H1 (cell line): ENCODE measurements around the gene RTCA. TPM values are rescaled to one million over a fixed set of nuclear protein-coding genes. Genes with fewer than 3 reads are reported as not detected.

ENCODE experiments used
- CHD1 ChIP-seq: IDR thresholded peaks from 2 replicates; pipeline ENCODE4 v1.6.1; 2012; ENCODE audit warnings: low read depth, low read length, improper control_type of control experiment
- EP300 ChIP-seq, 2 experiments: IDR thresholded peaks; 1 replicate in 1 of 2; 2 replicates in 1 of 2; pipeline ENCODE4 v1.6.1; 2011 to 2012; ENCODE audit warnings: low read depth in 2 of 2, low read length in 2 of 2, mild to moderate bottlenecking in 2 of 2, borderline replicate concordance in 1 of 2, inconsistent platforms in 1 of 2, moderate library complexity in 1 of 2
- FOSL1 ChIP-seq: IDR thresholded peaks from 2 replicates; pipeline ENCODE4 v1.6.1; 2011; ENCODE audit warnings: mild to moderate bottlenecking, low read depth, low read length, moderate library complexity; ENCODE audit not compliant: insufficient read depth
- KDM5A ChIP-seq: fragments of 200-600 bp; IDR thresholded peaks from 2 replicates; pipeline ENCODE4 v1.7.1; 2012; ENCODE audit warnings: mild to moderate bottlenecking, low read length, inconsistent platforms, mixed read lengths
- RBBP5 ChIP-seq: IDR thresholded peaks from 2 replicates; pipeline ENCODE4 v1.7.1; 2012; ENCODE audit warnings: low read depth, mild to moderate bottlenecking, inconsistent platforms, low read length, moderate library complexity, borderline replicate concordance
- SUZ12 ChIP-seq: fragments of 200-600 bp; sonication (generic); IDR thresholded peaks from 2 replicates; pipeline ENCODE4 v1.6.1; 2012; ENCODE audit warnings: mild to moderate bottlenecking, inconsistent platforms, low read length, moderate library complexity, mixed read lengths
- TAF1 ChIP-seq: IDR thresholded peaks from 2 replicates; pipeline ENCODE4 v1.6.1; 2011; ENCODE audit warnings: mild to moderate bottlenecking, low read depth, low read length
- polyA plus RNA-seq, 7 experiments: library from polyadenylated mRNA; depleted of rRNA in 3 of 7; stranded (reverse) in 5 of 7; unstranded in 2 of 7; fragments of >200 nt in 5 of 7; fragments of 200-250 nt in 2 of 7; gene quantifications; 1 replicate in 5 of 7; 2 replicates in 1 of 7; 4 replicates in 1 of 7; pipeline versions ENCODE4 v1.2.1 to v1.2.3, GENCODE V29; 2011 to 2013; ENCODE audit warnings: missing spikeins in 2 of 7, mixed read lengths in 2 of 7
- total RNA-seq: library from RNA; stranded (reverse); fragmentation: NEBNext Ultra II Directional; extraction: Animal tissue kit (Norgen Biotek cat#: 25700); gene quantifications from 2 replicates; pipeline ENCODE4 v1.2.1, GENCODE V29; 2021
- TF ChIP-seq, protein P1 (sequence below): fragments of 300-600 bp; sonication (generic); IDR thresholded peaks from 2 replicates; pipeline ENCODE4 v1.7.1; 2012; ENCODE audit warnings: low read length, moderate library complexity, mild to moderate bottlenecking, inconsistent platforms; ENCODE audit not compliant: insufficient replicate concordance
- TF ChIP-seq, protein P2 (sequence below): IDR thresholded peaks from 2 replicates; pipeline ENCODE4 v1.6.1; 2011; ENCODE audit warnings: low read depth, mild to moderate bottlenecking, low read length; ENCODE audit not compliant: insufficient read depth

RTCA gene
- total and polyA plus RNA-seq, 2 of the 8 experiments (the other 6 are each of a cell fraction or from before 2014, with no cell fraction given): 13.8 to 31.6 TPM

DNA sequence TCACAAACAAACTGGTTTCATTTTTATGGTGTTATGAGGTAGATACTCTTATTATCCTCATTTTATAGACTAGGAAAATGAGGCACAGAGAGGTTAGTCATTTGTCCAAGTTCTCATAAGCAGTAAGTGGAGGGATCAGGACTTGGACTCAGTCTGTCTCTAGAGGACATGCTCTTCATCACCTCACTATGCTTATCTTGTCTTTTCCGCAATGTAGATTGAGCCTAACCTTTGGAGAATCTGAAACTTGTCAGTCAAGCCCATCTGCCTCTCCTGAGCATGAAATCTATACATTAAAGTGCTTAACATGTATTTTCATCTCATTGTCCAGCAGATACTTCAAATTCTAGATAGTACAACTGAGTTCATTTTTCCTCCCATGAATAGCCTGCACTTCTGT is 74.5 kb downstream of the RTCA start (continued):
- TF ChIP-seq, protein P1, sequence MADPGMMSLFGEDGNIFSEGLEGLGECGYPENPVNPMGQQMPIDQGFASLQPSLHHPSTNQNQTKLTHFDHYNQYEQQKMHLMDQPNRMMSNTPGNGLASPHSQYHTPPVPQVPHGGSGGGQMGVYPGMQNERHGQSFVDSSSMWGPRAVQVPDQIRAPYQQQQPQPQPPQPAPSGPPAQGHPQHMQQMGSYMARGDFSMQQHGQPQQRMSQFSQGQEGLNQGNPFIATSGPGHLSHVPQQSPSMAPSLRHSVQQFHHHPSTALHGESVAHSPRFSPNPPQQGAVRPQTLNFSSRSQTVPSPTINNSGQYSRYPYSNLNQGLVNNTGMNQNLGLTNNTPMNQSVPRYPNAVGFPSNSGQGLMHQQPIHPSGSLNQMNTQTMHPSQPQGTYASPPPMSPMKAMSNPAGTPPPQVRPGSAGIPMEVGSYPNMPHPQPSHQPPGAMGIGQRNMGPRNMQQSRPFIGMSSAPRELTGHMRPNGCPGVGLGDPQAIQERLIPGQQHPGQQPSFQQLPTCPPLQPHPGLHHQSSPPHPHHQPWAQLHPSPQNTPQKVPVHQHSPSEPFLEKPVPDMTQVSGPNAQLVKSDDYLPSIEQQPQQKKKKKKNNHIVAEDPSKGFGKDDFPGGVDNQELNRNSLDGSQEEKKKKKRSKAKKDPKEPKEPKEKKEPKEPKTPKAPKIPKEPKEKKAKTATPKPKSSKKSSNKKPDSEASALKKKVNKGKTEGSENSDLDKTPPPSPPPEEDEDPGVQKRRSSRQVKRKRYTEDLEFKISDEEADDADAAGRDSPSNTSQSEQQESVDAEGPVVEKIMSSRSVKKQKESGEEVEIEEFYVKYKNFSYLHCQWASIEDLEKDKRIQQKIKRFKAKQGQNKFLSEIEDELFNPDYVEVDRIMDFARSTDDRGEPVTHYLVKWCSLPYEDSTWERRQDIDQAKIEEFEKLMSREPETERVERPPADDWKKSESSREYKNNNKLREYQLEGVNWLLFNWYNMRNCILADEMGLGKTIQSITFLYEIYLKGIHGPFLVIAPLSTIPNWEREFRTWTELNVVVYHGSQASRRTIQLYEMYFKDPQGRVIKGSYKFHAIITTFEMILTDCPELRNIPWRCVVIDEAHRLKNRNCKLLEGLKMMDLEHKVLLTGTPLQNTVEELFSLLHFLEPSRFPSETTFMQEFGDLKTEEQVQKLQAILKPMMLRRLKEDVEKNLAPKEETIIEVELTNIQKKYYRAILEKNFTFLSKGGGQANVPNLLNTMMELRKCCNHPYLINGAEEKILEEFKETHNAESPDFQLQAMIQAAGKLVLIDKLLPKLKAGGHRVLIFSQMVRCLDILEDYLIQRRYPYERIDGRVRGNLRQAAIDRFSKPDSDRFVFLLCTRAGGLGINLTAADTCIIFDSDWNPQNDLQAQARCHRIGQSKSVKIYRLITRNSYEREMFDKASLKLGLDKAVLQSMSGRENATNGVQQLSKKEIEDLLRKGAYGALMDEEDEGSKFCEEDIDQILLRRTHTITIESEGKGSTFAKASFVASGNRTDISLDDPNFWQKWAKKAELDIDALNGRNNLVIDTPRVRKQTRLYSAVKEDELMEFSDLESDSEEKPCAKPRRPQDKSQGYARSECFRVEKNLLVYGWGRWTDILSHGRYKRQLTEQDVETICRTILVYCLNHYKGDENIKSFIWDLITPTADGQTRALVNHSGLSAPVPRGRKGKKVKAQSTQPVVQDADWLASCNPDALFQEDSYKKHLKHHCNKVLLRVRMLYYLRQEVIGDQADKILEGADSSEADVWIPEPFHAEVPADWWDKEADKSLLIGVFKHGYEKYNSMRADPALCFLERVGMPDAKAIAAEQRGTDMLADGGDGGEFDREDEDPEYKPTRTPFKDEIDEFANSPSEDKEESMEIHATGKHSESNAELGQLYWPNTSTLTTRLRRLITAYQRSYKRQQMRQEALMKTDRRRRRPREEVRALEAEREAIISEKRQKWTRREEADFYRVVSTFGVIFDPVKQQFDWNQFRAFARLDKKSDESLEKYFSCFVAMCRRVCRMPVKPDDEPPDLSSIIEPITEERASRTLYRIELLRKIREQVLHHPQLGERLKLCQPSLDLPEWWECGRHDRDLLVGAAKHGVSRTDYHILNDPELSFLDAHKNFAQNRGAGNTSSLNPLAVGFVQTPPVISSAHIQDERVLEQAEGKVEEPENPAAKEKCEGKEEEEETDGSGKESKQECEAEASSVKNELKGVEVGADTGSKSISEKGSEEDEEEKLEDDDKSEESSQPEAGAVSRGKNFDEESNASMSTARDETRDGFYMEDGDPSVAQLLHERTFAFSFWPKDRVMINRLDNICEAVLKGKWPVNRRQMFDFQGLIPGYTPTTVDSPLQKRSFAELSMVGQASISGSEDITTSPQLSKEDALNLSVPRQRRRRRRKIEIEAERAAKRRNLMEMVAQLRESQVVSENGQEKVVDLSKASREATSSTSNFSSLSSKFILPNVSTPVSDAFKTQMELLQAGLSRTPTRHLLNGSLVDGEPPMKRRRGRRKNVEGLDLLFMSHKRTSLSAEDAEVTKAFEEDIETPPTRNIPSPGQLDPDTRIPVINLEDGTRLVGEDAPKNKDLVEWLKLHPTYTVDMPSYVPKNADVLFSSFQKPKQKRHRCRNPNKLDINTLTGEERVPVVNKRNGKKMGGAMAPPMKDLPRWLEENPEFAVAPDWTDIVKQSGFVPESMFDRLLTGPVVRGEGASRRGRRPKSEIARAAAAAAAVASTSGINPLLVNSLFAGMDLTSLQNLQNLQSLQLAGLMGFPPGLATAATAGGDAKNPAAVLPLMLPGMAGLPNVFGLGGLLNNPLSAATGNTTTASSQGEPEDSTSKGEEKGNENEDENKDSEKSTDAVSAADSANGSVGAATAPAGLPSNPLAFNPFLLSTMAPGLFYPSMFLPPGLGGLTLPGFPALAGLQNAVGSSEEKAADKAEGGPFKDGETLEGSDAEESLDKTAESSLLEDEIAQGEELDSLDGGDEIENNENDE: no peak
- TF ChIP-seq TAF1: no peak
- TF ChIP-seq KDM5A: no peak
- no peak for TF ChIP-seq FOSL1
- TF ChIP-seq SUZ12: no peak
- TF ChIP-seq CHD1: no peak
- TF ChIP-seq, protein P2, sequence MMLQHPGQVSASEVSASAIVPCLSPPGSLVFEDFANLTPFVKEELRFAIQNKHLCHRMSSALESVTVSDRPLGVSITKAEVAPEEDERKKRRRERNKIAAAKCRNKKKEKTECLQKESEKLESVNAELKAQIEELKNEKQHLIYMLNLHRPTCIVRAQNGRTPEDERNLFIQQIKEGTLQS: no peak
- TF ChIP-seq EP300 (IDR thresholded peaks at IDR 0.05; ENCODE audit: borderline replicate concordance in 1 of 2, low read depth in 2 of 2, low read length in 2 of 2): no peak
- TF ChIP-seq RBBP5: no peak
